Neural progenitor cell (in vitro differentiated cells): Measurements from ENCODE around the gene PRDX2.

Experiments used
- EZH2phosphoT487 ChIP-seq: fragments of 200-600 bp; sonication (generic); IDR thresholded peaks from 2 replicates; pipeline ENCODE4 v1.6.1; 2017; ENCODE audit warnings: antibody characterized with exemption
- TF ChIP-seq, protein P1 (sequence below): fragments of 200-600 bp; sonication (generic); IDR thresholded peaks from 2 replicates; pipeline ENCODE4 v1.5.1; 2017; ENCODE audit warnings: antibody characterized with exemption, mild to moderate bottlenecking

DNA sequence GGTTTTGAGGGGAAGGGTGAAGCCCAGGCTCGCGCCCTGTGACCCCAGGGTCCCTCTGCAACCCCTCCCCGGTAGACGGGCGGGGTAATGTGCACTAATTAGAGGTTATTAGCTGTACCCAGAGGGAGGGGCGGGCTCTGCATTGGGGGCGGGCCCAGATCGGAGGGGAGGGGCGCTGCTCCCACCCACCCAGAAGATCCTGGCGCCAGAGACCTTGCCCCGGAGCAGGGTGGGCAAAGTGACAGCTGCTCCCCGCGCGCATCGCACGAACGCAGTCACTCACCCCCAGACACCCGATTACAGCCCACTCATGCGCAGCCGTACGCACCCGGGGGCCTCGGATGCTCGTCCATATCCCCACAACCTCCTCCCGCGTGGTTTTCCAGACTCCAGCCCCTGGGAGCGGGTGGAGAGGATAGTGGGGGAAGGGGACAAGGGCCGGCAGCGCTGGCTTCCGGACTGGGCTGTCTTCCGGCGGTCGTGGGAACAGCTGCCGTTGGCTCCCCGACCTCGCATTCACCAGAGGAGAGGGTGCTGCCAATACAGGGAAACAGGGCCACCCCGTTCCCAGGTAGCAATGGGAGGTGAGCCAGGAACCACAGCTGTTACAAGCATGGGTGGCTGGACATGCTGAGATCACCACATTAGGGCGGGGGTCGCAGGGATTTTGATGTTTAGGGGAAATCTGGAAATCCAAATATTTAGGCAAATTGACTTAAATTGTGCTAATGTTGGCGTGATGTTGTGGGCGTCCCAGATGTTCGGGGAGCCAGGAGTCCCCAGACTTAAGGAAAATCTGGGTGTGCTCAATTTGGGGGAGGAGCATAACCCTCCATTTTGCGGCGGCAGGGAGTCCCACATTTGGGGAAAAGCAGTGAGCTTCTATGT lies 23.3 kb downstream of the PRDX2 start:
- TF ChIP-seq, protein P1, sequence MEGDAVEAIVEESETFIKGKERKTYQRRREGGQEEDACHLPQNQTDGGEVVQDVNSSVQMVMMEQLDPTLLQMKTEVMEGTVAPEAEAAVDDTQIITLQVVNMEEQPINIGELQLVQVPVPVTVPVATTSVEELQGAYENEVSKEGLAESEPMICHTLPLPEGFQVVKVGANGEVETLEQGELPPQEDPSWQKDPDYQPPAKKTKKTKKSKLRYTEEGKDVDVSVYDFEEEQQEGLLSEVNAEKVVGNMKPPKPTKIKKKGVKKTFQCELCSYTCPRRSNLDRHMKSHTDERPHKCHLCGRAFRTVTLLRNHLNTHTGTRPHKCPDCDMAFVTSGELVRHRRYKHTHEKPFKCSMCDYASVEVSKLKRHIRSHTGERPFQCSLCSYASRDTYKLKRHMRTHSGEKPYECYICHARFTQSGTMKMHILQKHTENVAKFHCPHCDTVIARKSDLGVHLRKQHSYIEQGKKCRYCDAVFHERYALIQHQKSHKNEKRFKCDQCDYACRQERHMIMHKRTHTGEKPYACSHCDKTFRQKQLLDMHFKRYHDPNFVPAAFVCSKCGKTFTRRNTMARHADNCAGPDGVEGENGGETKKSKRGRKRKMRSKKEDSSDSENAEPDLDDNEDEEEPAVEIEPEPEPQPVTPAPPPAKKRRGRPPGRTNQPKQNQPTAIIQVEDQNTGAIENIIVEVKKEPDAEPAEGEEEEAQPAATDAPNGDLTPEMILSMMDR = no peak
- TF ChIP-seq EZH2phosphoT487 = no peak
